IPS-15b (cell line): ENCODE data around the gene MIEF1.

Source experiments
- H3K27me3 ChIP-seq: one replicate; pipeline ENCODE4 v1.6.1; 2013; ENCODE audit warnings: low read length; ENCODE audit not compliant: control insufficient read depth, insufficient read depth
- H3K36me3 ChIP-seq: one replicate; pipeline ENCODE4 v1.6.1; 2013; ENCODE audit warnings: low read length; ENCODE audit not compliant: control insufficient read depth, insufficient read depth
- H3K4me1 ChIP-seq: one replicate; pipeline ENCODE4 v1.6.1; 2013; ENCODE audit warnings: mild to moderate bottlenecking, low read length; ENCODE audit not compliant: control insufficient read depth, insufficient read depth
- H3K4me3 ChIP-seq: one replicate; pipeline ENCODE4 v1.5.1; 2013; ENCODE audit warnings: low read depth, low read length
- H3K9ac ChIP-seq: one replicate; pipeline ENCODE4 v1.6.1; 2013; ENCODE audit warnings: low read depth, mild to moderate bottlenecking, low read length
- H3K9me3 ChIP-seq: one replicate; pipeline ENCODE4 v1.6.1; 2013; ENCODE audit warnings: mild to moderate bottlenecking, low read length; ENCODE audit not compliant: control insufficient read depth, insufficient read depth

Gene MIEF1

DNA sequence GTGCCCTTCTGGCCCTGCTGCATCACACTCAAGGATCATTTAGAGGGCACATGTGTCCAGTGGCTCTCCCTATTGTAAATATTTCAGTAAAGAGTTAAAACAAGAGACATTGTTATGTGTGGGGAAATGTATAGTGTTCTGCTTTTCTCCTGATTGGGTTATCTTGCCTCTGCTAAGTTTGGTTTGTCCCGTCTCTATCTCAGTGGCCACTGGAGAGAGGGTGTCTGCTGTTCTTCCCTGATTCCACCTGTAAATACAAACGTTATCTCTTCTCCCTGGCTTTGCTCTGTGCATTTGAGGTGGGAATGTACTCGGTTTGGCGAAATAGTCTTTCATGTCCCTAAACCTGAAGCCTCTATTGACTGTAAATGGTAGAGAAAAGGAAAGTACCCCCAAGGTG lies 6.3 kb downstream of the MIEF1 start:
- peaks cover 43% of the 10 kb centered on the region for H3K36me3 ChIP-seq
- peaks cover 72% of the 10 kb centered on the region for H3K27me3 ChIP-seq

GRCh38 chr22:39510529-39511149 lies 8.5 kb downstream of the MIEF1 start:
- Histone ChIP-seq H3K4me3 (no peak overlapping the region), H3K27me3 (peaks cover 67% of the 10 kb centered on the region), H3K4me1 (no peaks in the 10 kb centered on the region), H3K36me3 (peaks cover 44% of the 10 kb centered on the region), H3K9ac (no peak overlapping the region), H3K9me3 (no peaks in the 10 kb centered on the region)

More for the DNA sequence above, 6.3 kb downstream of the MIEF1 start:
- H3K4me3 ChIP-seq = no peak overlapping the region
- H3K9ac ChIP-seq = no peak overlapping the region
- H3K4me1 ChIP-seq = no peaks in the 10 kb centered on the region
- no peaks in the 10 kb centered on the region for H3K9me3 ChIP-seq

- H3K36me3 ChIP-seq = peaks cover 38% of the 10 kb centered on the region
Measured at GRCh38 chr22:39511226-39511625, 9.1 kb downstream of the MIEF1 start.

GRCh38 chr22:39512026-39512425 lies 9.9 kb downstream of the MIEF1 start:
- peaks cover 32% of the 10 kb centered on the region for H3K36me3 ChIP-seq

More at GRCh38 chr22:39511226-39511625, 9.1 kb downstream of the MIEF1 start:
- H3K9me3 ChIP-seq = no peaks in the 10 kb centered on the region
- H3K4me3 ChIP-seq = no peak overlapping the region
- no peak overlapping the region for H3K9ac ChIP-seq
- H3K4me1 ChIP-seq = no peaks in the 10 kb centered on the region
- H3K27me3 ChIP-seq = peaks cover 64% of the 10 kb centered on the region

DNA sequence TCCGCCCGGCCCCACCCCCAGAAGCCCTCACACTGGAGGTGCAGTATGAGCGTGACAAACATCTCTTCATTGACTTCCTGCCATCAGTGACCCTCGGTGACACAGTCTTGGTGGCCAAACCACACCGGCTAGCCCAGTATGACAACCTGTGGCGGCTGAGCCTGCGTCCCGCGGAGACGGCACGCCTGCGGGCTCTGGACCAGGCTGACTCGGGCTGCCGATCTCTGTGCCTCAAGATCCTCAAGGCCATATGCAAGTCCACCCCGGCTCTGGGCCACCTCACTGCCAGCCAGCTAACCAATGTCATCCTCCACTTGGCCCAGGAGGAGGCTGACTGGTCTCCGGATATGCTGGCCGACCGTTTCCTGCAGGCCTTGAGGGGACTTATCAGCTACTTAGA lies 11.7 kb downstream of the MIEF1 start:
- Histone ChIP-seq H3K9me3 (no peaks in the 10 kb centered on the region), H3K4me3 (no peak overlapping the region), H3K9ac (no peak overlapping the region), H3K36me3 (peaks cover 25% of the 10 kb centered on the region), H3K4me1 (peaks cover 1% of the 10 kb centered on the region), H3K27me3 (peaks cover 53% of the 10 kb centered on the region)

More at GRCh38 chr22:39512026-39512425, 9.9 kb downstream of the MIEF1 start:
- Histone ChIP-seq H3K27me3 (peaks cover 58% of the 10 kb centered on the region), H3K9ac (no peak overlapping the region), H3K9me3 (no peaks in the 10 kb centered on the region), H3K4me3 (no peak overlapping the region), H3K4me1 (no peaks in the 10 kb centered on the region)

- peaks cover 47% of the 10 kb centered on the region for H3K27me3 ChIP-seq
- no peaks in the 10 kb centered on the region for H3K9me3 ChIP-seq
- H3K36me3 ChIP-seq = peaks cover 25% of the 10 kb centered on the region
- peaks cover 3% of the 10 kb centered on the region for H3K4me1 ChIP-seq
- H3K9ac ChIP-seq = no peak overlapping the region
- no peak overlapping the region for H3K4me3 ChIP-seq
Measured at GRCh38 chr22:39514373-39514973, 12.4 kb downstream of the MIEF1 start.

GRCh38 chr22:39515266-39516050 lies 13.4 kb downstream of the MIEF1 start:
- H3K27me3 ChIP-seq = peaks cover 38% of the 10 kb centered on the region
- peaks cover 3% of the 10 kb centered on the region for H3K4me1 ChIP-seq
- H3K4me3 ChIP-seq = no peak overlapping the region
- no peak overlapping the region for H3K9ac ChIP-seq
- H3K36me3 ChIP-seq = peaks cover 26% of the 10 kb centered on the region
- no peaks in the 10 kb centered on the region for H3K9me3 ChIP-seq

DNA sequence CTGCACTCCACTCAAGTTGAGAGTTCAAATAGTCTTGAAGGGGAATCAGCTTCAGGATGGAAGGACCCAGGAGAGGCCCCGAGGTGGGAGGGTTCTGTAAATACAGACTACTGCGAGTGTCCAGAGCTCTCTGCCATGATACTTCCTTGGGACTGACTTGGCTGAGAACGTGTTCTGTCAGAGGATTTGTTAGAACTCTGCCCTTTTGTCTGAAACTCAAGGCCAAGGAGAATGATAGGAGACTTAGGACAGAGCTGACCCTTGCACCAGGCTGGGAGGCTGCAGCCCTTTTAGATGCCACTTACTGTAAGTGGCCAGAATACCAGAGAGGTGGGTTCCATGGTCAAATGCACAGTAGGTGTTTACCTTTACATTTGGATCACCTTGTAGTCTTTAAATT lies 15.4 kb downstream of the MIEF1 start:
- Histone ChIP-seq H3K4me1 (peaks cover 5% of the 10 kb centered on the region), H3K9me3 (no peaks in the 10 kb centered on the region), H3K36me3 (peaks cover 33% of the 10 kb centered on the region), H3K9ac (no peak overlapping the region), H3K4me3 (no peak overlapping the region), H3K27me3 (peaks cover 22% of the 10 kb centered on the region)

GRCh38 chr22:39518144-39518786 lies 16.2 kb downstream of the MIEF1 start:
- H3K36me3 ChIP-seq = peaks cover 41% of the 10 kb centered on the region
- peaks cover 20% of the 10 kb centered on the region for H3K27me3 ChIP-seq
- H3K4me1 ChIP-seq = peaks cover 5% of the 10 kb centered on the region
- H3K9me3 ChIP-seq = no peaks in the 10 kb centered on the region
- H3K4me3 ChIP-seq = no peak overlapping the region
- no peak overlapping the region for H3K9ac ChIP-seq

- H3K9me3 ChIP-seq = no peaks in the 10 kb centered on the region
- H3K9ac ChIP-seq = peak overlapping the region; percentile 82
- peaks cover 5% of the 10 kb centered on the region for H3K4me1 ChIP-seq
- peaks cover 20% of the 10 kb centered on the region for H3K27me3 ChIP-seq
- peaks cover 41% of the 10 kb centered on the region for H3K36me3 ChIP-seq
- peak overlapping the region; percentile 90 for H3K4me3 ChIP-seq
Measured at GRCh38 chr22:39518996-39519680, 17.0 kb downstream of the MIEF1 start.

DNA sequence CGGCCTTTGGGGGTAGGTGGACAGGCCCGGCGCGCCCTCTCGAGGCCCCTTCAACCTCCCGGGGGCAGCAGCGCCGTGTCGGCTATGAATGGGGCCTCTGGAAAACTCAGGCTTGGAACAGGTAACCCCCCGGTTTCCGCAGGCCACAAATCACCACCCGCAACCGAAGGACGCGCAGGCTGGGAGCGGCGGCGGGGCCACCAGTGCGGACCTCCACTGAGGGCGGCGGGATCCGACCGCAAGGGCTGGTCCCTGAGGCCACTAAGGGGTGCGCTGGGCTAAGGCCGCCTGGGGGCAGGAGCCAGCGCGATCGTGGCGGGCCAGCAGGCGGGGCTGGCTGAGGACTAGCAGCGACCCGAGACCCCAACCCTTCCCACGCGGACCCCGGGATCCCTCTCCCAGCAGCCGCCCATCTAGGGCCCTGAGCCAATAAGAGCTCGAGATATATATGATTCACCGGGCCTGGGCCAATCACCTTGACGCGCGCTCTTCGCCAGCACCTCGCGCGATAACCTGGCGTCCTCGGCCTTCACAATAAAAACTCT lies 17.7 kb downstream of the MIEF1 start:
- Histone ChIP-seq H3K4me1 (peaks cover 5% of the 10 kb centered on the region), H3K9me3 (no peaks in the 10 kb centered on the region), H3K36me3 (peaks cover 45% of the 10 kb centered on the region), H3K9ac (peak overlapping the region; percentile 99), H3K27me3 (peaks cover 20% of the 10 kb centered on the region), H3K4me3 (peak overlapping the region; percentile 90)
